HepG2 (cell line): ENCODE measurements around the gene SLC44A5. TPM values are rescaled to one million over a fixed set of nuclear protein-coding genes. Genes with fewer than 3 reads are reported as not detected.

Source experiments
- ATAC-seq: fragments of 200-7000 bp; cut with Tn5 transposase; 3 replicates; pipeline ENCODE4 v1.9.1; 2020; ENCODE audit warnings: mild to moderate bottlenecking, moderate library complexity
- BruUV-seq: library from RNA; stranded (reverse); fragments of 400-500 nt; replicated peaks from 2 replicates; lab custom pipeline; 2021; lab: Mats Ljungman, UMichigan
- CTCF ChIA-PET: fragments of 300-600 bp; formaldehyde crosslinking; extraction: SDS; loops from one replicate; lab custom pipeline; 2021; ENCODE audit warnings: low total read pairs, inconsistent platforms, low intra/inter-chr PET ratio; lab: Yijun Ruan, JAX
- POLR2A ChIA-PET: fragments of 350-600 bp; sonication (Branson Sonifier 250); formaldehyde crosslinking; loops from one replicate; lab custom pipeline; 2020; ENCODE audit warnings: antibody characterized with exemption, inconsistent platforms; lab: Yijun Ruan, JAX
- DNase-seq: peaks from one replicate; pipeline ENCODE4 v3.0.0-alpha.2; 2015; ENCODE audit warnings: low spot score
- FAIRE-seq: peaks from 3 replicates; lab custom pipeline; 2011; peaks lifted over from hg19 to GRCh38; lab: Jason Lieb, UNC
- H2AFZ ChIP-seq: one replicate; pipeline ENCODE4 v1.6.1; 2011; ENCODE audit warnings: low read length, inconsistent platforms
- H3K27ac ChIP-seq: fragments of 300-600 bp; 3 replicates; pipeline ENCODE4 v1.8.0; 2011; ENCODE audit warnings: mixed run types, mild to moderate bottlenecking, mixed read lengths, low read length, inconsistent platforms; ENCODE audit not compliant: insufficient read depth; ENCODE audit errors: extremely low read length
- H3K27me3 ChIP-seq, 2 experiments: fragments of 200-600 bp in 1 of 2; 2 replicates in 1 of 2; 3 replicates in 1 of 2; pipeline versions ENCODE4 v1.6.0 to v1.8.0; 2011; ENCODE audit warnings: low read length in 2 of 2, mild to moderate bottlenecking in 2 of 2, moderate library complexity in 2 of 2, inconsistent platforms in 1 of 2; ENCODE audit not compliant: insufficient read depth in 2 of 2, control insufficient read depth in 1 of 2
- H3K36me3 ChIP-seq, 2 experiments: fragments of 200-600 bp in 1 of 2; replicated peaks in 1 of 2; 2 replicates in 1 of 2; 3 replicates in 1 of 2; pipeline versions ENCODE4 v1.5.1 to v1.8.0; 2011; ENCODE audit warnings: low read length in 2 of 2, inconsistent platforms in 1 of 2; ENCODE audit not compliant: insufficient read depth in 2 of 2, control insufficient read depth in 1 of 2
- H3K4me1 ChIP-seq: 2 replicates; pipeline ENCODE4 v1.5.1; 2012; ENCODE audit warnings: low read length, inconsistent platforms; ENCODE audit not compliant: insufficient read depth
- H3K4me2 ChIP-seq: 2 replicates; pipeline ENCODE4 v1.6.0; 2011; ENCODE audit warnings: low read depth, low read length, inconsistent platforms
- H3K4me3 ChIP-seq, 3 experiments: fragments of 200-600 bp in 1 of 3; sonication (generic), shearing (Covaris generic) in 1 of 3; replicated peaks in 1 of 3; 2 replicates each; pipeline ENCODE4 v1.5.1; 2011 to 2016; ENCODE audit warnings: low read length in 3 of 3, inconsistent platforms in 2 of 3, low read depth in 2 of 3, mild to moderate bottlenecking in 2 of 3, control low read depth in 1 of 3, mixed read lengths in 1 of 3; ENCODE audit not compliant: insufficient read depth in 1 of 3
- H3K79me2 ChIP-seq: one replicate; pipeline ENCODE4 v1.6.1; 2011; ENCODE audit warnings: low read length, inconsistent platforms; ENCODE audit not compliant: insufficient read depth
- H3K9ac ChIP-seq: 2 replicates; pipeline ENCODE4 v1.6.0; 2011; ENCODE audit warnings: mild to moderate bottlenecking, low read depth, low read length, inconsistent platforms; ENCODE audit not compliant: insufficient read depth
- H3K9me3 ChIP-seq: 2 replicates; pipeline ENCODE4 v1.5.1; 2012; ENCODE audit warnings: mild to moderate bottlenecking, low read length
- H4K20me1 ChIP-seq: 2 replicates; pipeline ENCODE4 v1.6.0; 2011; ENCODE audit warnings: inconsistent platforms, mild to moderate bottlenecking, low read length, moderate library complexity; ENCODE audit not compliant: insufficient read depth
- EED ChIP-seq: sonication (generic); formaldehyde crosslinking; IDR thresholded peaks from 2 replicates; pipeline ENCODE4 v1.5.0; 2020; ENCODE audit warnings: mild to moderate bottlenecking, missing genetic modification reagents
- ETV6 ChIP-seq: sonication (generic); formaldehyde crosslinking; conservative IDR thresholded peaks from 2 replicates; pipeline ENCODE4 v1.4.0; 2020; ENCODE audit warnings: missing genetic modification reagents
- MYNN ChIP-seq: sonication (generic); formaldehyde crosslinking; IDR thresholded peaks from 2 replicates; pipeline ENCODE4 v1.4.0; 2020; ENCODE audit warnings: mild to moderate bottlenecking, low read depth, missing genetic modification reagents
- NR2F6 ChIP-seq, 2 experiments: IDR thresholded peaks; 2 replicates each; pipeline ENCODE4 v1.6.1; 2016; ENCODE audit warnings: antibody characterized with exemption in 1 of 2, mild to moderate bottlenecking in 1 of 2
- ZNF468 ChIP-seq: sonication (generic); formaldehyde crosslinking; IDR thresholded peaks from 2 replicates; pipeline ENCODE4 v1.8.0; 2022; ENCODE audit warnings: mild to moderate bottlenecking, moderate library complexity, missing genetic modification reagents
- ZNF775 ChIP-seq: sonication (generic); formaldehyde crosslinking; IDR thresholded peaks from 2 replicates; pipeline ENCODE4 v1.4.0; 2020; ENCODE audit warnings: missing genetic modification reagents, mild to moderate bottlenecking, moderate library complexity, borderline replicate concordance
- WGBS: methylation state at CpG from one replicate; pipeline ENCODE4 v1.1.6; 2017; ENCODE audit warnings: low lambda C conversion rate; 5-methylcytosine and 5-hydroxymethylcytosine counted together
- in situ Hi-C: cut with HindIII; loops from 2 replicates; pipeline ENCODE4 v1.10.0; 2017; ENCODE audit warnings: low pct_unique_long_range_greater_than_20kb; ENCODE audit not compliant: extremely low pct_ligation_motif_present
- intact Hi-C: fragments of 100-400 bp; cut with micrococcal nuclease; formaldehyde crosslinking; loops from one replicate; pipeline ENCODE4 v1.10.0; 2022; ENCODE audit not compliant: unreplicated experiment
- polyA plus RNA-seq, 8 experiments: library from polyadenylated mRNA; depleted of rRNA in 3 of 8; stranded (reverse) in 7 of 8; unstranded in 1 of 8; fragments of >200 nt; fragmentation: Illumina TruSeq in 4 of 8; extraction: Trizol in 4 of 8; gene quantifications; 2 replicates each; pipeline versions ENCODE4 v1.2.1 to v1.2.3, GENCODE V29; 2011 to 2016; ENCODE audit warnings: low read depth in 4 of 8, missing spikeins in 1 of 8, mixed read lengths in 1 of 8; ENCODE audit not compliant: insufficient read depth in 1 of 8
- total RNA-seq, 5 experiments: library from RNA; depleted of rRNA; stranded (reverse); fragments of >200 nt; fragmentation: Illumina TruSeq; extraction: Trizol; gene quantifications; 2 replicates each; pipeline ENCODE4 v1.2.3, GENCODE V29; 2016; ENCODE audit warnings: low read depth in 1 of 5
- TF ChIP-seq, protein P1 (sequence below): sonication (generic); formaldehyde crosslinking; IDR thresholded peaks from 2 replicates; pipeline ENCODE4 v1.5.0; 2020; ENCODE audit warnings: missing genetic modification reagents
- TF ChIP-seq, protein P2 (sequence below): sonication (generic); formaldehyde crosslinking; IDR thresholded peaks from 2 replicates; pipeline ENCODE4 v1.4.0; 2020; ENCODE audit warnings: missing genetic modification reagents, borderline replicate concordance

Gene SLC44A5
- total and polyA plus RNA-seq, 2 of the 13 experiments (the other 11 are each of a cell fraction or from before 2014, with no cell fraction given): 8.0 to 16.0 TPM

DNA sequence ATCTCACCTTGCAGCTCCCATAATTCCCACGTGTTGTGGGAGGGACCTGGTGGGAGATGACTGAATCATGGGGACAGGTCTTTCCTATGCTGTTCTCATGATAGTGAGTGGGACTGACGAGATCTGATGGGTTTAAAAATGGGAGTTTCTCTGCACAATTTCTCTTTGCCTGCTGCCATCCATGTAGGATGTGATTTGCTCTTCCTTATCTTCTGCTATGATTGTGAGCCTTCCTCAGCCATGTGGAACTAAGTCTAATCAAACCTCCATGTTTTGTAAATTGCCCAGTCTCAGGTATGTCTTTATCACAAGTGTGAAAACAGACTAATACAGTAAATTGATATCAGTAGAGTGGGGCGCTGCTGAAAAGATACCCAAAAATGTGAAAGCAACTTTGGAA lies 195.7 kb downstream of the SLC44A5 start:
- ChIA-PET CTCF (no interaction called here), POLR2A (no interaction called here)
- Histone ChIP-seq H3K9ac (no peak overlapping the region), H3K4me2 (no peak overlapping the region), H3K9me3 (peaks cover 19% of the 10 kb centered on the region)
- no peak for FAIRE-seq
- ATAC-seq: no peak
- intact Hi-C loops: no loop called here
- 17% methylated on average over 3 of the region's 3 CpGs for WGBS
- BruUV-seq: no TSS peak
- in situ Hi-C loops: no loop called here
- TF ChIP-seq NR2F6 (IDR thresholded peaks at IDR 0.05) (no peak), NR2F6 (CRISPR knock-in tag; IDR thresholded peaks at IDR 0.05) (no peak), EED (CRISPR knock-in tag) (no peak), ZNF468 (CRISPR knock-in tag) (no peak), MYNN (CRISPR knock-in tag) (no peak), ETV6 (CRISPR knock-in tag) (no peak), ZNF775 (no peak)
- TF ChIP-seq, protein P1, sequence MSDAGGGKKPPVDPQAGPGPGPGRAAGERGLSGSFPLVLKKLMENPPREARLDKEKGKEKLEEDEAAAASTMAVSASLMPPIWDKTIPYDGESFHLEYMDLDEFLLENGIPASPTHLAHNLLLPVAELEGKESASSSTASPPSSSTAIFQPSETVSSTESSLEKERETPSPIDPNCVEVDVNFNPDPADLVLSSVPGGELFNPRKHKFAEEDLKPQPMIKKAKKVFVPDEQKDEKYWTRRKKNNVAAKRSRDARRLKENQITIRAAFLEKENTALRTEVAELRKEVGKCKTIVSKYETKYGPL (CRISPR knock-in tag): no peak
- TF ChIP-seq, protein P2, sequence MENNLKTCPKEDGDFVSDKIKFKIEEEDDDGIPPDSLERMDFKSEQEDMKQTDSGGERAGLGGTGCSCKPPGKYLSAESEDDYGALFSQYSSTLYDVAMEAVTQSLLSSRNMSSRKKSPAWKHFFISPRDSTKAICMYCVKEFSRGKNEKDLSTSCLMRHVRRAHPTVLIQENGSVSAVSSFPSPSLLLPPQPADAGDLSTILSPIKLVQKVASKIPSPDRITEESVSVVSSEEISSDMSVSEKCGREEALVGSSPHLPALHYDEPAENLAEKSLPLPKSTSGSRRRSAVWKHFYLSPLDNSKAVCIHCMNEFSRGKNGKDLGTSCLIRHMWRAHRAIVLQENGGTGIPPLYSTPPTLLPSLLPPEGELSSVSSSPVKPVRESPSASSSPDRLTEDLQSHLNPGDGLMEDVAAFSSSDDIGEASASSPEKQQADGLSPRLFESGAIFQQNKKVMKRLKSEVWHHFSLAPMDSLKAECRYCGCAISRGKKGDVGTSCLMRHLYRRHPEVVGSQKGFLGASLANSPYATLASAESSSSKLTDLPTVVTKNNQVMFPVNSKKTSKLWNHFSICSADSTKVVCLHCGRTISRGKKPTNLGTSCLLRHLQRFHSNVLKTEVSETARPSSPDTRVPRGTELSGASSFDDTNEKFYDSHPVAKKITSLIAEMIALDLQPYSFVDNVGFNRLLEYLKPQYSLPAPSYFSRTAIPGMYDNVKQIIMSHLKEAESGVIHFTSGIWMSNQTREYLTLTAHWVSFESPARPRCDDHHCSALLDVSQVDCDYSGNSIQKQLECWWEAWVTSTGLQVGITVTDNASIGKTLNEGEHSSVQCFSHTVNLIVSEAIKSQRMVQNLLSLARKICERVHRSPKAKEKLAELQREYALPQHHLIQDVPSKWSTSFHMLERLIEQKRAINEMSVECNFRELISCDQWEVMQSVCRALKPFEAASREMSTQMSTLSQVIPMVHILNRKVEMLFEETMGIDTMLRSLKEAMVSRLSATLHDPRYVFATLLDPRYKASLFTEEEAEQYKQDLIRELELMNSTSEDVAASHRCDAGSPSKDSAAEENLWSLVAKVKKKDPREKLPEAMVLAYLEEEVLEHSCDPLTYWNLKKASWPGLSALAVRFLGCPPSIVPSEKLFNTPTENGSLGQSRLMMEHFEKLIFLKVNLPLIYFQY (CRISPR knock-in tag): no peak
- TF ChIP-seq, all 625 proteins: peak for 0
- H2AFZ ChIP-seq: no peak overlapping the region
- no peaks in the 10 kb centered on the region for H3K36me3 ChIP-seq
- no peaks in the 10 kb centered on the region for H4K20me1 ChIP-seq
- no peak for DNase-seq
- no peaks in the 10 kb centered on the region for H3K79me2 ChIP-seq
- H3K27ac ChIP-seq: no peak overlapping the region
- no peaks in the 10 kb centered on the region for H3K4me1 ChIP-seq
- H3K4me3 ChIP-seq: no peak overlapping the region
- no peaks in the 10 kb centered on the region for H3K27me3 ChIP-seq
